NCI-H1105 treated with DMSO at 0.1 percent for 48 hours (cell line): ENCODE results near the gene RPH3AL.
"Not testable (repeated sequence)": the region's sequence is repeated elsewhere in the genome, so short reads cannot be mapped to it uniquely, and the experiment has no call there.

Source experiments
- DNase-seq: peaks from one replicate; lab custom pipeline; 2025; lab: John Stamatoyannopoulos, UW

The RPH3AL gene

DNA sequence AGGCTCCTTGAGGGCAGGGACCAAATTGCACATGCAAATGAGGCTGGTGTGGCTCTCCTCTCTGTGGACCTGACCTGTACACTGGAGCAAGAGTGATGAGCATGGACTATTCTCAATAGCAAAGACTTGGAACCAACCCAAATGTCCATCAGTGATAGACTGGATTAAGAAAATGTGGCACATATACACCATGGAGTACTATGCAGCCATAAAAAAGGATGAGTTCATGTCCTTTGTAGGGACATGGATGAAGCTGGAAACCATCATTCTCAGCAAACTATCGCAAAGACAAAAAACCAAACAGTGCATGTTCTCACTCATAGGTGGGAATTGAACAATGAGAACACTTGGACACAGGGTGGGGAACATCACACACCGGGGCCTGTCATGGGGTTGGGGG, 128.0 kb downstream of the RPH3AL start:
- DNase-seq, result not testable (repeated sequence)

- no peak for DNase-seq
Measured at GRCh38 chr17:223723-224471, 128.7 kb downstream of the RPH3AL start.

DNA sequence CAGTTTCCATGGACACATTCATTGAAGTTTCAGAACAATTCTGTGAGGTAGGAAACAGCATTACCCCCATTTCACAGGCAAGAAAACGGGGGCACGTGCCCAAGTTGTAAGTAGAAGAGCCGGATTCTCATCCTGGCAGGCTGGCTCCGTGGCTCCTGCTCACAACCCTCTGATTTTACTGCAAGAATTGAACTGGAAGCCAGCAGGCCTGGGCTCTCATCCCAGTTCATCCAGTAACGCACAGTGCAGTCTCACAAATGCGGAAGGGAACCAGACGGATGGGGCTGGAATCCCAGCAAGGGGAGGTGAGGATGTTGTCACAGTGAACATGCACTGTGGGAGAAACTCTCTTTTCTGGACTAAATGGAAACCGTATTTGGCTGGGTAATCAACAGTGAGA, 130.4 kb downstream of the RPH3AL start:
- DNase-seq, result no peak

DNA sequence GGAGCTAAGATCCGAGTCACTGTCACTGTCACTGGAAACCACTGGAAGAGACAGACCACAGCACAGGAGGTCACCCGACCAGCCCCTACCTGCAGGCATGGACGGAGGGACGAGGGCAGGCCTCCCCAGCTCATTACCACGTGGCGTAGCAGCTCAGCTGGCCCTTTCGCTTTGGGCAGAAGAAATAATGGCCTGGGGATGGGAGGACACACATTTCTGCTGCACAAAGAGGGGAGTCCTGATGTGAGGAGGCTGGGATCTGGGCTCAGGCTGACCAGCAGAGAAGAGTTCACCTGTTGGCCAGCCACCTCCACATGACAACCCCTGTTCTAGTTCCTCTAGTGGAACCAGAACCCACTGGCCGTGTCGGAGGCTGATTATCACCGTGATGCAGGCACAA, 132.9 kb downstream of the RPH3AL start:
- no peak for DNase-seq

DNA sequence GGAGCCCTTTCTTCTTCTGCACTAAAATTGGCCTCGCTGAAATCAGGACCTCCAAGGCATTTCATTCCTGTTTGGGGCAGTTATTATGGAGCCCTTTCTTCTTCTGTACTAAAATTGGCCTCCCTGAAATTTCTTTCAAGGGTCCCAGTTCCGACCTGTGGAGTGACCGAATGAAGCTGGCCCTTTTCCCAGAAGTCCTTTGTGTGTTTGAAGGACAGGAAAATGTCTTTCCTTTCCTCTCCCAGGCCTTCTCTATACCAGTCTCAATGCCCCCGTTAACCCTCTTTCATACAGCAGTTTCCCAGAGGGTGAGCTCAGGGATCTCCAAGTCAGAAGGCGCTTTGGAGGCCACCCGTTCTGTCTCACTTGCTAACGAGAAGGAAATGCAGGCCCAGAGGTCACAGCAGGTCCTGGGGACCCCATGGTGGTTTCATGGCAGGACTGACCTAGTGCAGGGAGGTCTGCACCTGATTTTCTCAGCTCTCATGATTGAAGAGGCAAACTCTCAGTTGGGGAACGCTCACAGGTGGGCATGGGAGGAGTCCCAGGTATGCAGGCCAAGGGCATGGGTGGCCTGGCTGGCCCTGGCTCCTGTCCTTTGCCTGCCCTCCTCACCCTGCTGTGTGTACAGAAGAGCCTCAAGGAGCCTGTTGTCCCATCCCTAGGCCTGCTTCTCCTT, 134.0 kb downstream of the RPH3AL start:
- DNase-seq, result no peak

- DNase-seq, result no peak
Measured at GRCh38 chr17:216625-217024, 136.0 kb downstream of the RPH3AL start.

- DNase-seq, result not testable (repeated sequence)
Measured at GRCh38 chr17:215563-216478, 136.8 kb downstream of the RPH3AL start.

DNA sequence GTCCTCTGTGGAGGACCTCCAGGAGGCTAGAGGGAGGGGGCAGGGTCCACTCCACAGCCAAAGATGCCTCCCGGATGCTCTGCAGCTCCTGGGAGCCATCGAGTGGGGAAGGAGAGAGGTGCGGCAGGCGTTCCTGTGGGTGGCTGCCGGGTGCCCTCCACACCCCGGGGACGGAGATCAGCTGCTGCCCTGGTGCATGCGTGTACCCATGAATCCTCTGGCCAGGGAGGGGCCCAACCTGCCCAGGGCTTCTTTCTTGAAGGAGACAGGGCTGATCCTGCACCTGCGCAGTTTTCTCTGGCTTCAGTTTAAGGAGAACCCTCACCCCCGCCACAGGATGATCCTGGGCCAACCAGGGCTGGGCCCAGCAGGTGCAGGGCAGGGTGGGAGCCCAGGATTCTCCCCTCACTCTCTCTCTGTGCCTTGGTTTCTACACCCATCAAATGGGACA, 137.7 kb downstream of the RPH3AL start:
- DNase-seq, result no peak

- no peak for DNase-seq
Measured at GRCh38 chr17:213286-214105, 139.1 kb downstream of the RPH3AL start.

DNA sequence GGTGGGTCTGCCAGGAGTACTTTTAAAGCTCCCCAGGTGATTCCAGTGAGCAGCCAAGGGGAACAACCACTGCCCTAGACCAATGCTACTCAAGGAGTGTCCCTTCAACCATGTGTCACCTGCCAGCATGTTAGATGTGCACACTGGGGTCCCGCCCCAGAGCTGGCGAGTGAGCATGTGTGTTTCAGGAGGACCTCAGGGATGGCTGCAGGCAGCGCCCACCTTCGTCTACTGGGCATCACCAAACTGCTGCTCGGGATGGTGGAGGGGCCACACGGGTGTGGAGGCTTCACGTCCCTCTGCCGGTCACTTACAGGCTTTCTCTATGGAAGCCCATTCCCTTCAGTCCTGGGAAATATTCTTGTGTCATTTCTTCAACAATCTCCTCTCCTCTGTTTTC, 142.2 kb downstream of the RPH3AL start:
- no peak for DNase-seq

- DNase-seq, result no peak
Measured at GRCh38 chr17:208429-208828, 144.2 kb downstream of the RPH3AL start.

- DNase-seq, result no peak
Measured at GRCh38 chr17:207775-208174, 144.8 kb downstream of the RPH3AL start.

DNA sequence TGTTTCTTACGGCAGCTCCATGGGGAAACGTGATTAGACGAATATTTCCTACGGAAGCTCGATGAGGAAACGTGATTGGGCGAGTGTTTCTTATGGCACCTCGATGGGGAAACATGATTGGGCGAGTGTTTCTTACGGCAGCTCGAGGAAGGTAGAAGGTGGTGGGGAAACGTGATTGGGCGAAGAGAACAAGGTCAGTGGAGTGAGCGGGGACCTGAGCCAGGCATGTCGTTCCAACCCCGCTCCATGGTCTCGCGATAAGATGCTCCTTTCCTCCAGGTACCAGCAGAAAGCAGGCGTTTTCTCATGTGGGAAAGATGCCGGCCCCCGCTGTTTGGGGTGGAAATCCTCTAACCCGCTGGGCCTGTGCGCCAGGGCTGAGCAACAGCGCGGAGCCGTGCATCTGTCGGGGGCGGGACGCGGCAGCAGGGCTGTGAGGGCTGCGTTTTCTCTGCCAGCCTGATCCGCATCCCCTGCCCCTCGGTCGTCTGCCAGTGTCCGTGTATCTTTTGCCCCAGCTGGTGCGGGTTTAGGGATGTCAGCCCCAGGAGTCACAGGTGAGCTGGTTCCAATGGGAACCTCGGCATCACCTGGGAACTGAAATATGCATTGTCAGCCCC, 145.6 kb downstream of the RPH3AL start:
- DNase-seq, result no peak

- not testable (repeated sequence) for DNase-seq
Measured at GRCh38 chr17:206484-206883, 146.1 kb downstream of the RPH3AL start.

DNA sequence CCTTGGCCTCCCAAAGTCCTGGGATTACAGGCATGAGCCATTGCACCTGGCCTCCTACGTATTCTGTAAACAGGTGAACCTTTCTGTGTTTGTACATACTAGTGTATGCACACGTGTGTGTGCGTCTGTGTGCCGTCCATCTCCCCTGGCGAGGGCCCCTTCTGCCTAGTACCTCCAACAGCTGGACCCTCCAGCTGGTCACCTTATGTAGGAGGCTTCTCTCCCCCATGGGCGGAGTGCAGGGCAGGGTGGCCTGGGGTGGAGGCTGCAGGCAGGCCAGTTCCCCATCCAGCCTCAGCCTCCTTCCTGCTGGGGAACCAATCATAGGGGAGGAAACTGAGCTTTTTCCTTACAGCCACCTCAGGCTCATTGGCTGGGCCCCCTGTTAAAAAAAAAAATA, 146.8 kb downstream of the RPH3AL start:
- no peak for DNase-seq

- no peak for DNase-seq
Measured at GRCh38 chr17:205148-205669, 147.4 kb downstream of the RPH3AL start.

DNA sequence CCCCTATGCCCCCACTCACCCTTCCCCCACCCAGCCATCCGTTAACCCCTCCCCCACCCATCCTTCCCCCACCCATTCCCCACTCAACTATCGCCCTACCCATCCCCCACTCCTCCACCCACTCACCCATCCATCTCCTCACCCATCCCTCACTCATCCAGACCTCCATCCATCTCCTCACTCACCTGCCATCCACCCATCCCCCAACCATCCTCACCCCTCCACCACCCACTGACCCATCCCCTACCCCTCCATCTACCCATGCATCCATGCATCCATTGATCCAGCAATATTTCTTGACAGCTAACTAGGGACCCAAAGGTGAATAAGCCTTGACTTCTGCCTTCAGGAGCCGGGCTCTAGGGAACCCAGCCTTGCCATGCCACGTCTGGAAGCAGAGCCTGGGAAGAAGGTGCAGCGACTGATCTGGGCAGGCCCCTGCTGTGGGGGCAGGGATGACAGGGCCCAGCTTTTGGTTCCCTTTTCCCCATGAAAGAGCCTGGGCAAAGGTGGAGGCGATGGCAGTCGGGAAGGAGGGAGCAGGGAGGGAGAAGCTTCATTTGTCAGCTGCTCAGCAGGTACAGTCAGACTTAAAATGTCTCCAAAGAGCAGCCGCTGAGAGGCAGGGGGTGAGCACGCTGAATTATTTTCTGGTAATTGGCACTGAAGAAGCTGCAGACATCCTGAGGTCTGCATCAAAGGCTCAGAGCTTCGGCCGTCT, 148.0 kb downstream of the RPH3AL start:
- DNase-seq, result no peak

DNA sequence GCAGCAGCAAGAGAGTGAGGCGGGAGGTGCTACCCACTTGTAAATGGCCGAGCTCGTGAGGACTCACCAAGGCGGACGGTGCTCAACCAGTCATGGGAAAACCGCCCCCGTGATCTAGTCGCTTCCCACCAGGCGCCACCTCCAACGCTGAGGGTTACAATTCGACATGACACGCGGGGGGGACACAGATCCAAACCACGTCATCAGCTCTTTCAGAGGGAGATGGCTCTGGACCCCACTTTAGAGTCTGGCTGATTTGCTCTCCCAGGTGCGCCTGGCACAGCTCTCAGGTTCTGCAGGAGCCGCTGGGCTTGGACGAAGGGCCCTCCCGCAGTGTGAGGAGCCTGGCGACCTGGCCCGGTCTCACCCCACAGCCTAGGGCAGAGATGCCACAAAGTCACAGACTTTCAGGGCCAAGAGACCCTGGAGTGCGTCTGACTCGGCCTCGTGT, 150.1 kb downstream of the RPH3AL start:
- no peak for DNase-seq

GRCh38 chr17:201736-202135, 150.9 kb downstream of the RPH3AL start:
- not testable (repeated sequence) for DNase-seq

DNA sequence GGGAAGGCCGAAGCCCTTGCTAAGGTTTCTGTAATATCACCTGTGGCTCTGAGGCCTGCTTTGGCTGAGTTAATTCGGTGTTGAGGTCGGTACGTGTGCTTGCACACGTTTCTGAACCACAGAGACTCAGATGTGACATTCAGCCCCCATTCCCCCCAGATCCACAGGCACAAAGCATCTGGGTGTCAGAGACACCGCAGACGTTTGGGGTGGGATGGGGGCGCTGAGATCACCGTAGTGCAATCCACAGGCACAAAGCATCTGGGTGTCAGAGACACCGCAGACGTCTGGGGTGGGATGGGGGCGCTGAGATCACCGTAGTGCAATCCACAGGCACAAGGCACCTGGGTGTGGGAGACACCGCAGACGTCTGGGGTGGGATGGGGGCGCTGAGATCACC, 151.3 kb downstream of the RPH3AL start:
- not testable (repeated sequence) for DNase-seq
